NCI-H748 treated with DMSO at 0.1 percent for 48 hours (cell line): Measurements from ENCODE around the gene CLEC10A.
"Not testable (repeated sequence)": the region's sequence is repeated elsewhere in the genome, so short reads cannot be mapped to it uniquely, and the experiment has no call there.

Experiments
- DNase-seq: peaks from one replicate; lab custom pipeline; 2025; lab: John Stamatoyannopoulos, UW

CLEC10A gene

DNA sequence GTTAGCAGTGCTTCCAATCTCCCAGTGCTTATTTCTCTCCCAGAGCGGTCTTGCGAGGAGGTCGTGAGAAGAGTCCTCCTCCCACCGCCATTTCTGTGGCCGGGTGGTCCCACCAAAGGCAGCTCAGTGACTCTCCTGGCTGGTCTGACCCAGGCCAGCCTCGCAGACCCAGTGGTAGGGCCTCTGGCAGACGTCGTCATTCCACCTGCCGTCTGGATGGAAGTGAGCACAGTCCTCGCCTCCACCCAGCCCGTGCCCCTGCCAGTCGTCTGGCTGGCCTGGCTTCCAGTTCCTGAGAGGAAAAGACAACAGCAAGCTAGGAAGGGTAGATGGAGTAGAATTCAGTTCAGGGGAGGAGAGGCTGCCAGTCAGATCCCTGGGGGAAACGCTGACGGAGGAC, 5.1 kb downstream of the CLEC10A start:
- no peak for DNase-seq

DNA sequence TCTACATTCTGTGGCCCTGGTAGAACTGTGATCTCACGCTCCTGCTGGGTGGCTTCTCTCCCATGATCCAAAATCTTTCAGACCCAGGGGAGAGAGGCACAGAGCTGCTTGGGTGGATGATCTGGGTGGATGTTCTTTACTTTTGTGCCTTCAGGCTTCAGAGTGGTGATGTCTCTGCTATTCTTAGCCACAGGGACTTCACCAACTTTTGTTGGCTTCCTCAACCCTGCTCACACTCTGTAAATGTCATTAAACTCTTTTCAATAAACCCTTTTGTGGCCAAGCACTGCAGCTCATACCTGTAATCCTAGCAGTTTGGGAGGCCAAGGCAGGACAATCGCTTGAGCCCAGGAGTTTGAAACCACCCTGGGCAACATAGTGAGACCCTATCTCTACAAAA, 7.6 kb downstream of the CLEC10A start:
- no peak for DNase-seq

DNA sequence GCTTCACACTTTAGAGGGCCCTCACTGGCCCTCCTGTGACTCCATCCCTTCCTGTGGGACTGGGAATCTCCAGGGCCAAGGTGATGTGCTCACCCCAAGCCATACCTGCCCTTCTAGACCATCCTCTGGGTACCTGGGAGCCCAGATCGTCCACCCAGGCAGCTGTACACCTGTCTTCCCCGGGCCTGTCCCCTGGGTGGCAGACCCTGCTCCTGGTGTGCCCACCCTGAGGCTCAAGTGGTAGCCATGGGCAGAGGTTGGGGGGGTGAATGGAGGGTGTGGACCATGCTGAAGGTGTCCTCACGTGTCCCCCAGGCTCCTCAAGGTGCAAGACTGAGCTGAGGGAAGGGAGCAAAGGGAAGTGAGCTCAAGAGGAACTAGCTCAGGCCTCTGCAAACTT, 9.3 kb downstream of the CLEC10A start:
- DNase-seq, result no peak

DNA sequence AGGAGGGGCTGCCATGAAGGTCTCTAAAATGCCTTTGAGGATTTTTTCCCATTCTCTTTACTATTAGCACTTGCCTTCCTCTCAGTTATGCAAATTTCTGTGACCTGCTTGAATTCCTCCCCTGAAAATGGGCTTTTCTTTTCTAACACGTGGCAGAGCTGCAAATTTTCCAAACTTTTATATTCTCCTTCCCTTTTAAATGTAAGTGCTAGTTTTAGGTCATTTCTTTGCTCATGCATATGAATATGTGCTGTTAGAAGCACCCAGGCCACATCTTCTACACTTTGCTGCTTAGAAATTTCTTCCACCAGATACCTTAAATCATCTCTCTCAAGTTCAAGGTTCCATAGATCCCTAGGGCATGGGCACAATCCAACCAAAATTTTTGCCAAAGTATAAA, 11.8 kb downstream of the CLEC10A start:
- no peak for DNase-seq

DNA sequence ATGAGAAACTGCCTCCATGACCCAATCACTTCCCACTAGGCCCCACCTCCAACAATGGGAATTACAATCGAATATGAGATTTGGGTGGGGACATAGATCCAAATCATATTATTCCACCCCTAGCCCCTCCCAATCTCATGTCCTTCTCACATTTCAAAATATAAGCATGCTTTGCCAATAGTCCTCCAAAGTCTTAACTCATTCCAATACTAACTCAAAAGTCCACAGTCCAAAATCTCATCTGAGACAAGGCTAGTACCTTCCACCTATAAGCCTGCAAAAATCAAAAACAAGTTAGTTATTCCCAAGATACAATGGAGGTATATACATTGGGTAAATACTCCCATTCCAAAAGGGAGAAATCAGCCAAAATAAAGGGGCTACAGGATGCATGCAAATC, 12.9 kb downstream of the CLEC10A start:
- DNase-seq, result no peak

DNA sequence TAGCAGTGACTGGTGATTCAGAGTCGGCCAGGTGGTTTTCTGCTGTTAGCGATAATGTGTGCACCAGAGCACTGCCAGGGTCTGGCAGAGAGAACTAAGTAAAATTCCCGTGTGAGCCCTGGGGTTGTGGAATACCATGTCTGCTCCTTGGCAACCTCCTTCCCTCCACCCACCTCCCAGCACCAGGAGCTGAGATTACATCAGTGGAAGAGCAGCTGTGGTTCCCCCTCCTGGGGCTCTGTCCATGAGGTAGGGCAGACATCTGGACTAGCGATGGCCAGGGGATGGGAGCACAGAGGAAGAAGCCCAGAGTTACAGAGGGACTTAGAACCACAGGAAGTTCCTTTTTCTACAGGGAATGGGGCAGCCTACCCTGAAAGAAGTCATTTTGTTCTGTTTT, 15.8 kb downstream of the CLEC10A start:
- no peak for DNase-seq

DNA sequence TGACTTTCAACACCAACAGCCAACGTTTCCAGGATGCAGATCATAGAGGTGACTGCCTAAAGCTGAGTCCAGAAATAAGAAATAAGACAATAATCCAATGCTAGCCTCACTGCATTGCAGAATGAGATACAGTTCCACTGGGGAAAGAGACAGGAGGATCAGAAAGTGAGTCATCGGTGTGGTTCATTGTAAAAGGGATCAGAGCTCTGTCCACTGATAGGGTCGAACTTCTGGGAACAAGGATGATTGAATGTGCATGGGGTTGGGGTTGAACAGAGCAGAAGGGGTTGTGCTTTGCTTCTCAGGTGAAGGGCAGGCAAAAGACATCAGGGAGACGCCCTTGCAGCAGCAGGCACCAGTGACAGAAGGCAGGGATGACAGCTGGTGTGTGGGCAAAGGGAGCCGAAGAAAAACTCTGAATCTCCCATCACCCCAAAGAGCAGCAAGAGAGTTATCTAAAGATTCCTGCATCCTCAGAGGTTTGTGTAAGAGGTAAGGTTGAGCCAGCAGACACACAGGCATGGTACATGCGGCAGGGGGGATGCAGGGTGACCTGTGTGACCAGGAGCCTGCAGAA, 16.4 kb downstream of the CLEC10A start:
- no peak for DNase-seq

DNA sequence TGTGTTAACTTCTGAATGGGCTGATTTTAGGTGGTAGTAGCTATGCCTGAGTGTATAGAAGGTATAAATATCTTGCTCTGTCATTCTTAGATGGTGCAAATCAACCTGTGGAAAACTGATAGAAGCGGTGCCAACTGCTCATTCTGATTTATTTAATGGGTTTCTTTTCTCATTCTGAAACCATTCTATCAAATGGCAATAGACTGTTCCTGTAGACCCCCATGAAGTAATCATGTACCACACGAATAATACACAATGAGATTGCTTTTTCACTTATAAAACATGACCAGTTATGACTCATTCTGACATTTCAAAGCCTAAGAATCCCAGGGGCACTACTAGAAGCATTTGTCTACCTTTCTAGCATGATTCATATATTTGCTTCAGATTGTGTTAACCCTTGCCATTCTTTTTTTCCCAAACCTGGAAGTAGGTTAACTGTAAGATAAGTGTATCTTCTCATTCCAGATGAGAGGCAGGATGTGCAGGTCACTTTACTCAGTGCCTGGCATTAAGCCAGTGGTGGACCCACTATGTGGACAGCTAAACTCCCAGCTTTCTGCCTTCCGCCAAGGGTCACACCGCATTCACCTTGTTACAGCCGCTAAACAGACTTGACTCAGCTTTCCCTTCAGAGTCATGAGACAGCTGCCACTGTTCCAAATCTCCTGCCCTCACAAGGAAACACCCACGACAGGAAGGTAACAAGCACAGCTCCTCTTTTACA, 19.7 kb downstream of the CLEC10A start:
- no peak for DNase-seq

DNA sequence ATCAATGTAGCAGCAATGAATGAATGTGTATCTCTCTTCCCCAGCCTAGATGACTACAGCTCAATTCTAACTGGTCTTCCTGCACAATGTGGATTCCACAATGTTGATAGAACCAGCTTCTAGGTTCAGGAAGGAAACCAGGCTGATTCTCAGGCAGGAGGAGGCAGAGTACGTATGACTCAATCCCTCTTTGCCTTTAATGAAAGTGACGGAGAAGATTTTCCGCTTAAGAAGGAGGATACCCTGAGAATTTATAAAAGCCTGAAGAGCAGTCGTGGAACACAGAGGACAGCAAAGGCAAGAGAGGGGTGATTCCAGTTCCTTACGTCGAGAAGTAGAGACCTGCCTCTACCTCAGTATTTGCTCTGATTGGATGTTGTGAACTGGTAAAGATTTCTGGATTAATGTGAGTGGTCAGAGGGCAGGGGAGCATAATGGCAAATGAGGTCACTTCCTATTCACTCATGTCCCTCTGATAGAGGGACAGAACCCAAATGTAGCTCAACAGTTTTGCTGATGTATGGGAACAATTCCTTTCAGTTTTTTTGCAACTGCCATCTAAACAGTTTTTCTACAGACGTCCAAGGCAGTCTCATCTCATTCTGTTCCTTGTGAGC, 21.1 kb downstream of the CLEC10A start:
- DNase-seq, result no peak

DNA sequence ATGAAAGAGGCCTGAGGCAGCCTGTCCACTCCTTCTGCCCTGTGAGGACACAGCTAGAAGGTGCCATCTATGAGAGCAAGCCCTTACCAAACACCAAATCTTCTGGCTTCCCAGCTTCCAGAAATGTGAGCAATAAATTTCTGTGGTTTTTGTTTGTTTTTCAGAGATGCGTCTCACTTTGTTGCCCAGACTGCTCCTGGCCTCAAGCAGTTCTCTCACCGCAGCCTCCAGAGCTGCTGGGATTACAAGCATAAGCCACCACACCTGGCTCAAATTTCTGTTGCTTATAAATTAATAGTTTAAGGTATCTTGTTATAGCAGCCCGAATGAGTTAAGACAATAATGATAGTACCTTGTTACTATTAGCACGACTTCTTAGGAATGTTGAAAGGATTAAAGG, 23.7 kb downstream of the CLEC10A start:
- DNase-seq, result no peak

DNA sequence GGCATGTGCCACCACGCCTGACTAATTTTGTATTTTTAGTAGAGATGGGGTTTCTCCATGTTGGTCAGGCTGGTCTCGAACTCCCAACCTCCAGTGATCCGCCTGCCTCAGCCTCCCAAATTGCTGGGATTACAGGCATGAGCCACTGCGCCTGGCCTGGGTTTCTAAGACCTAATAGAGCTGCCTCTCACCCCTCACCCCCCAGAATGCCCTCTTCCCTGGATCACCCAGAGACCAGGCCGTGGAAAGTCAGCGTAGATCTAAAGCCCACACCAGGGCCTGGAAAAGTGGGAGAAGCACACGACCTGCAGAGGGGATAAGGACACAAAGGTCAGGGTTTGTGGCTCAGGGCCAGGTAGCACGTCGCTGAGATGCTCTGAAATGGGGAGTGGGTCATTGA, 29.5 kb downstream of the CLEC10A start:
- not testable (repeated sequence) for DNase-seq

DNA sequence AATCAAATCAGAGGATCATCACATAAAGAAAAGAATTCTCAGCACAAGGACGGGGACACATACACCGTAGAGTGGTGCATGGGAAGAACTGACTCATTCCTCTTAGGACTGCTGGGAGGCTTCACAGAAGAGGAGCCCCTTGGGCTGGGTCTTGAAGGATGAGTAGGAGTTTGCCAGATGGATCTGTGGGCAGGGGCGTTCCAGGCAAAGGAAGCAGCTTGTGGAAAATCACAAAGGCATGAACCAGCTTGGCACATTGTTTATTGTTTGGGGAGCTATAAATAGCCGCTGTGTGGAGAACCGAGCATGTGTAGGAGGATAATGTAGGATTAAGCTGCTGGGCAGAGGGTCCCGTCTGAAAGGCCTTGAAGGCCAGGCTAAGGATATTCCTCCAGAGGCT, 31.1 kb downstream of the CLEC10A start:
- no peak for DNase-seq

DNA sequence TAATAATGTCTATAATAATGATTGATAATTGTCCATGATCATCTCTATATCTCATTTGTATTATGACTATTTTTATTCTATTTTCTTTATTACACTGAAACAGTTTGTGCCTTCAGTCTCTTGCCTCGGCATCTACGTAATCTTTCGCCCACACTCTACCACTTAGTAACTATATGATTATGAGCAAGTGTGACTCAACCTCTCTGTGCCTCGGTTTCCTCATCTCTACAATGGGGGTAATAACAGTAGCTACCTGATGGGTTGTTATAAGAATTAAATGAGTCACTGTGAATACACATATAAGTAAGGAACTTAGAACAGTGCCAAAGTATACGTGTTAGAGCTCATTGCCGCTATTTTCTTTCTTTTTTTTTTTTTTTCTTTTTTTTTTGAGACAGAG, 32.5 kb downstream of the CLEC10A start:
- DNase-seq, result no peak

DNA sequence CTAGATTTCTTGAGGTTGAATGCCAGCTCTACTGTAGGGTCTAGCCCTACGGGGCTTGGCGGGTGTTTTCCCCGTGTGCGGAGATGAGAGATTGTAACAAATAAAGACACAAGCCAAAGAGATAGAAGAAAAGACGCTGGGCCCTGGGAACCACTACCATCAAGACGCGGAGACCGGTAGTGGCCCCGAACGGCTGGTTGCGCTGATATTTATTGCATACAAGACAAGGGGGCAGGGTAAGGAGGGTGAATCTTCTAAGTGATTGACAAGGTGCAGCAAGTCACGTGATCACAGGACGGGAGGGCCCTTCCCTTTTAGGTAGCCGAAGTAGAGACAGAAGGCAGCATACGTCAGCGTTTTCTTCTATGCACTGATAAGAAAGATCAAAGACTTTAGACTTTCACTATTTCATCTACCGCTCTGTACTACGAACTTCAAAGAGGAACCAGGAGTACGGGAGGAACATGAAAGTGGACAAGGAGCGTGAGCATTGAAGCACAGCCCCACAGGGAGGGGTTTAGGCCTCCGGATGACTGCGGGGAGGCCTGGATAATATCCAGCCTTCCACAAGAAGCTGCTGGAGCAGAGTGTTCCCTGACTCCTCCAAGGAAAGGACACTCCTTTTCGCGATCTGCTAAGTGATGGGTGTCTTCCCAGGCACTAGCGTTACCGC, 33.2 kb downstream of the CLEC10A start:
- DNase-seq, result not testable (repeated sequence)

DNA sequence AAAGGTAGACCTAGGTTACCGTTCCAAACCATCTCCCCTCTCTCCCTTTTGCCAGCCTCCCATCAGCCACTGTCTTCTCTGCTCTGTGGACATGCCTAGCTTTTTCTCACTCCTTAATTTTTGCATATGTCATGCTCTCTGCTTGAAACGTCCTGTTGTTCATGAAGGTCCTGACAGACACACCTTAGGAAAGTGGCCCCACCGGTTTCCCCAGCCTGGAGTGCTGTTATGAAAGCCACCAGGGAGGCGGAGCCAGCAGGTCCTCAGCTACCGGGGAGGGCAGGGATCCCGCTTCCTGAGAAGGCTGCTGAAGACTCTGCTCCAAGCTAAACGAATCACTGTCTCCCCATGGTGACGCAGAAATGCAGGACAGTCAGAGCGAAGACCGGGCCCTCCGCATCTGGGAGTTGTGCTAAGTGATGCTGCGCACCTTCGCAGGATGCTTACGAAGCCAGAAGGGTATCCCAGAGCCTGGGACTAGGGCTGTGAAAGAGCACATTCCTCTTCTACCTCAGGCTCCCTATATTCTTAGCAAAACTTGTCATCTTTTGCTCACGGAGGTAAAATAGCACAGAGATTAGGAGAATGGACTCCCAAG, 33.8 kb downstream of the CLEC10A start:
- peak; percentile 85 for DNase-seq

DNA sequence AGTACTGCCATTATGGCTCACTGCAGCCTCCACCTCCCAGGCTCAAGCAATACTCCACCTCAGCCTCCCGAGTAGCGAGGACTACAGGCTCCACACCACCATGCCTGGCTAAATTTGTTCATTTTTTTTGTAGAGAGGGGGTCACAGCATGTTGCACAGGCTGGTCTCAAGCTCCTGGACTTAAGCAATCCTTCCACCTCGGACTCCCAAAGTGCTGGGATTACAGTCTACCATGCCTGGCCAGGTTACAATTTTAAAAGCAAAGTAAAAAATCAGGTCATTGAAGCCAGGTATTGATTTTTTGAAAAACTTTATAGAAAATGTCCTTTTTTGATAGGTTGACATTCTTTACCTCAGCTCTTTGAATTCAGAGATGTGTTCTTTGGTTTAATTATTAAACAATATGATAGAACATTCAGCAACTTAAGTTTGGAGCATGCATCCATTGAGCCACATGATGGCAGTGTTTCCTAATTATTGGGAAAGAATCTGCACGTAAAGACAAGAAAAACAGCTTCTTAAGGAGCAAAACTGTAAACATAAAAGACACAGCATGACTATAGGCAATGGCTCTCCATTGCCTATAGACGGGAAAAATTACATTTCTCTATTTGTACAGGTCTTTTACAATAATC, 34.4 kb downstream of the CLEC10A start:
- DNase-seq, result peak; percentile 85

DNA sequence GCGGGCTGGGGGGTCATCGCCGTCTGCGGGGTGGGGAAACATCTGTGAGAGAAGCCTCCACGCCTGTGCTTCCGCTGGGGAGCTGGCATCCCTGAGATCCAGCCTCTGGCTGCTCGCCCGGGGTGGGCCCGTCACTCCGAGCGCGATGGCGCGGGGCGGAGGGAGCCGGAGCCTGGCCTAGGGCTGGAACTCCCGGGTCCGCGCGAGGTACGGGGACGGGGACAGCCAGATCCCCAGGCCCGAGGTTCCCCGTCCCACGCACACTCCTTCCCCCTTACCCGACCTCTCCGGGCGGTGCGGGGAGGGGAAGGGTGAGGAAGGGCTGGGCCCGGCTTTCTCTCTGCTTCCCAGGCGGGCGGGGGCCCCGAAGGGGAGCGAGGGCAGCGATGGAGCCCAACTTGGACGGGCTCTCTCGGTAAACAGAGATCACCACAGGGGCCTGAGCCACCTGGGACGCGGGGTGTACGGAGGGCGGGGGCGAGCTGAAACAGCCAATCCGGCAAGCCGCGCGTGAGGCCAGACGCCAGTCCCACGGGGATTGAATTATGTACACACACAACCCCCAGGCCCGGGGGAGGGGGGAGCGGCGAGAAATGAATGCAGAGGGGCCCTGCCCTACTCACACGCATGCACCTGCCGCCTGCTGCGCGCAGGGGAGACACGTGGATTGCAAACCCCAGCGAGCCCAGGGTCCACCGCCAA, 36.4 kb downstream of the CLEC10A start, which contains the start of gene SLC16A11:
Gene SLC16A11 (minus strand): TSS at position 596 of the 702 bp plus-strand sequence. CDS start 579 bp downstream, at position 17.
- peak; percentile 36 for DNase-seq

DNA sequence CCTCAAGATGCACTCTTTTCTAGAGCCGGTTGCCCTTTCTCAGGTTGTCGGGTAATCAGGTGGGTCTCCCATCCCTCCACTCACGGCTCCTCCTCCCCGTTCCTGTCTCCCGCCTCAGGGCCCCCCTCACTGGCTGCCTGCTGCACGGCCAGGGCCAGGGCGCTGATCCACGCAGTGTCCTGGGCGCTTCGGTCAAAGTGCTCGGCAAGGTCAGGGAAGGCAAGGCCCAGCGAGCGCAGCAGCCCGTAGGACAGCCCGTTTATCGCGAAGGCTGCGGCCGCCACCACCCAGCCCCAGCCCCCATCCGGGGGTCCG, 36.9 kb downstream of the CLEC10A start:
- DNase-seq, result no peak

DNA sequence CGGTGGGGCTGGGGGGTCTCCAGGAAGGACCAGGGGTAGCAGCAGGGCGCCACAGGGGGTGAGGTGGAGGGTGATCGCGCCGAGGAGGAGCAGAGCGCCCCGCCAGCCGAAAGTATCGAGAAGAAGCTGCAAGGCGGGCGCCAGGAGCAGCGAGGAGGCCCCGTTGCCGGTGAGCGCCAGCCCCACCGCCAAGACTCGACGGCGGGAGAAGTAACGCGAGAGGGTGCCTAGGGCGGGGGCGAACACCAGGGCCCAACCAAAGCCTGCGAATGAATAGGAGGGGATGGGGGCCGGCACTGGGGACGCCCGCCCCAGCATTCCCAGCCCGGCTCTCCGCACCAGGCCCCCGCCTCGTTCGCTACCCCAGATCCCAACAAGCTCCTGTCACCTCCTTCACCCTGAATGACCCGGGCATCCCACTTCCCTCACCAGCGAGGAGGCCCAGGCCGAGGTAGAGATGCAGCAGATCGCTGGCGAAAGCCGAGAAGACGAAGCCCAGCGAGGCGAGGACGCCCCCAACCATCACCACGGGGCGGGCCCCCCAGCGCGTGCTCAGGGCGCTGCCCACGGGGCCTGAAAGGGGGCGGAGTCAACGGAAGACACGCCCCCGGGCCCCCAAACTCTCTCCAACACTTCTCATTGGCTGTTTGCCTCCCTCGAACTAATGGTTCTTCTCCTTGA, 37.4 kb downstream of the CLEC10A start:
- no peak for DNase-seq

DNA sequence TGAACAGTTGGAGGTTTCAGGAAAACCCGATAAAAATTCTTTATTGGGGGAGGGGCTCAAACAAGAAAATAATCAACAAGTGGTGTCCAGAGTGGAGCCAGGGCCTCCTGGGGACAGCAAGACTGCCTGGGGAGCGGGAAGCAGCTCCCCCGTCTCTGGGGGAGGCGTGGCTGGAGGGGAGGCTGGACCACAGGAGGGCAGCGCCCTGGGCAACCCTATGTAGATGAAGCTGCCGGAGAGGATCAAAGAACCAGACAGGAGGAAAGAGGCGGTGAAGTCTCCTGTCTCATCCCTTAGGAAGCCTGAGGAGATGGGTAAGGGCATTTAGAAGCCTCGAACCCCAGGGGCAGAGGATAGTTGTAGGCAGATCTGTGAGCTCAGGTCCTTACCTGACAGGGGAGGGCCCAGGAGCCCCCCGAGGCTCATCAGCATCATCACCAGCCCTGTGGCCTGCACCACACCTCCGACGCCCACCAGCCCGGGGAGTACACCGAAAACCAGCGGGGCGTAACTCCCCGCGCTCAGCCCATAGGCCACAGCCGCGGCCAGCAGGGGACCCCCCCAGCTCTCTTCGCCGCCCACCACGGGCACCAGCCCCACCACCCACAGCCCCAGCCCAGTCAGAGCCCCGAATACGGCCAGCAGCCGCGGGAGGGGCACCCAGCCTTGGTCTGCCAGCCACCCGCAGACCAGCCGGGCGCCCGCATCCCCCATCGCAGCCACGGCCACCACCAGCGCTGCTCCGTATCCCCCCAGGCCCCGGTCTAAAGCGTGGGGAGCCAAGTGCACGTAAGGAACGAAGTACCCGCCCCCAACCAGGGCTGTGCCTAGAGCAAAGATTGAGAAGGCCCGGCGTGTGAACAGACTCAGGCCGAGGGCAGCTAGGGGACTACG, 38.2 kb downstream of the CLEC10A start:
- DNase-seq, result no peak
